ENCODE results near the gene THRB.

DNA sequence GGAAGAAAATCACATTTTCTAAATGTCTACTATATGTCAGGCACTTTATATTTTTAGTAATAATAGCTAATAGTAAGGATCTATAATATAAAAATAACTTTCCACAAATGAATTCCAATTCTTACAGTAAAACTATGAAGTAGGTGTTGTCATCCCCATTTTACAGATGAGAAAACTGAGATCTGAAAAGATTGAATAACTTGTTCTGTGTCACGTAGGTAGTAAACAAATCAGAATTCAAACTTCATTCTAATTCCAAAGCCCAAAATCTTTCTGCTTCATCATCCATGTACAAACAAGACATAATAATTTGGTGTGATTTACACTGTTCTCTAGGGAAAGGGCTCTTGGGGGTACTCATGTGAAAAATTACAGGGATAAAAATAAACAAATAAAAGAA is 130.3 kb downstream of the THRB start:
- TF ChIP-seq POLR2AphosphoS5 (IDR thresholded peaks at IDR 0.05; ENCODE audit: insufficient read depth, low read depth, low read length) (no peak), POLR2A (IDR thresholded peaks at IDR 0.05; ENCODE audit: low read depth, low read length) (no peak)
- TF ChIP-seq, protein P1, sequence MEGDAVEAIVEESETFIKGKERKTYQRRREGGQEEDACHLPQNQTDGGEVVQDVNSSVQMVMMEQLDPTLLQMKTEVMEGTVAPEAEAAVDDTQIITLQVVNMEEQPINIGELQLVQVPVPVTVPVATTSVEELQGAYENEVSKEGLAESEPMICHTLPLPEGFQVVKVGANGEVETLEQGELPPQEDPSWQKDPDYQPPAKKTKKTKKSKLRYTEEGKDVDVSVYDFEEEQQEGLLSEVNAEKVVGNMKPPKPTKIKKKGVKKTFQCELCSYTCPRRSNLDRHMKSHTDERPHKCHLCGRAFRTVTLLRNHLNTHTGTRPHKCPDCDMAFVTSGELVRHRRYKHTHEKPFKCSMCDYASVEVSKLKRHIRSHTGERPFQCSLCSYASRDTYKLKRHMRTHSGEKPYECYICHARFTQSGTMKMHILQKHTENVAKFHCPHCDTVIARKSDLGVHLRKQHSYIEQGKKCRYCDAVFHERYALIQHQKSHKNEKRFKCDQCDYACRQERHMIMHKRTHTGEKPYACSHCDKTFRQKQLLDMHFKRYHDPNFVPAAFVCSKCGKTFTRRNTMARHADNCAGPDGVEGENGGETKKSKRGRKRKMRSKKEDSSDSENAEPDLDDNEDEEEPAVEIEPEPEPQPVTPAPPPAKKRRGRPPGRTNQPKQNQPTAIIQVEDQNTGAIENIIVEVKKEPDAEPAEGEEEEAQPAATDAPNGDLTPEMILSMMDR (IDR thresholded peaks at IDR 0.05; ENCODE audit: extremely low read depth in 1 of 2, insufficient read depth in 1 of 2, low read depth in 1 of 2, low read length in 2 of 2) = no peak

All from endothelial cell of umbilical vein (primary cell).